ENCODE results near the gene HFE. TPM values are rescaled to one million over a fixed set of nuclear protein-coding genes. Genes with fewer than 3 reads are reported as not detected.
"Not testable (repeated sequence)": the region's sequence is repeated elsewhere in the genome, so short reads cannot be mapped to it uniquely, and the experiment has no call there.

Gene HFE
- total RNA-seq, 1 experiment from 2014 or later, result 5.7 TPM

- TSS peak; percentile 100 for BruUV-seq (replicated peaks)
- peaks cover 11% of the 10 kb centered on the region for H3K4me1 Mint-ChIP-seq (ENCODE audit: low read depth, unreplicated experiment)
- peak overlapping the region; percentile 83 for H3K4me3 Mint-ChIP-seq (ENCODE audit: unreplicated experiment)
- Histone ChIP-seq H3K4me3 (ENCODE audit: low read depth, low read length) (peak overlapping the region; percentile 64), H3K4me1 (peaks cover 9% of the 10 kb centered on the region), H3K27me3 (replicated peaks; ENCODE audit: control insufficient read depth, insufficient read depth, low read length) (no peaks in the 10 kb centered on the region), H3K9me3 (no peaks in the 10 kb centered on the region), H3K36me3 (ENCODE audit: control insufficient read depth, insufficient read depth, low read length) (no peaks in the 10 kb centered on the region)
- H3K36me3 Mint-ChIP-seq (ENCODE audit: insufficient read depth, unreplicated experiment), result peaks cover 54% of the 10 kb centered on the region
- intact Hi-C loops (cut with micrococcal nuclease; ENCODE audit: unreplicated experiment), result loop anchor here (1.0 to 5.0 kb wide), 4 partner anchors 23 to 141 kb away; a partner anchor contains a TSS
- ChIA-PET CTCF (interaction anchor here (1.6 to 2.2 kb wide), 2 partner anchors 24 to 30 kb away, joined by 5 to 8 read pairs; a partner anchor contains a TSS), POLR2A (interaction anchor here (0.6 to 4.8 kb wide), 11 partner anchors 24 to 1810 kb away, joined by 3 to 56 read pairs (median 5); a partner anchor contains a TSS)
- DNase-seq, result peak; percentile 88 to 93
- no peak for TF ChIP-seq CTCF (IDR thresholded peaks at IDR 0.05; ENCODE audit: insufficient read depth in 1 of 2, low read depth in 1 of 2, low read length in 1 of 2, severe bottlenecking in 1 of 2, unreplicated experiment in 1 of 2)
- H3K27ac Mint-ChIP-seq (ENCODE audit: unreplicated experiment), result peak overlapping the region; percentile 93
- no peaks in the 10 kb centered on the region for H3K27me3 Mint-ChIP-seq (ENCODE audit: insufficient read depth, unreplicated experiment)
- H3K9me3 Mint-ChIP-seq (ENCODE audit: unreplicated experiment), result no peaks in the 10 kb centered on the region
Observed at GRCh38 chr6:26055719-26056582, 31.3 kb upstream of the HFE start.

- Mint-ChIP-seq H3K4me1 (ENCODE audit: low read depth, unreplicated experiment) (peaks cover 11% of the 10 kb centered on the region), H3K36me3 (ENCODE audit: insufficient read depth, unreplicated experiment) (peaks cover 52% of the 10 kb centered on the region), H3K4me3 (ENCODE audit: unreplicated experiment) (peak overlapping the region; percentile 83), H3K9me3 (ENCODE audit: unreplicated experiment) (no peaks in the 10 kb centered on the region), H3K27me3 (ENCODE audit: insufficient read depth, unreplicated experiment) (no peaks in the 10 kb centered on the region), H3K27ac (ENCODE audit: unreplicated experiment) (peak overlapping the region; percentile 93)
- Histone ChIP-seq H3K9me3 (no peaks in the 10 kb centered on the region), H3K4me3 (ENCODE audit: low read depth, low read length) (peak overlapping the region; percentile 64), H3K36me3 (ENCODE audit: control insufficient read depth, insufficient read depth, low read length) (no peaks in the 10 kb centered on the region), H3K4me1 (peaks cover 9% of the 10 kb centered on the region), H3K27me3 (replicated peaks; ENCODE audit: control insufficient read depth, insufficient read depth, low read length) (no peaks in the 10 kb centered on the region)
- TF ChIP-seq CTCF (IDR thresholded peaks at IDR 0.05; ENCODE audit: insufficient read depth in 1 of 2, low read depth in 1 of 2, low read length in 1 of 2, severe bottlenecking in 1 of 2, unreplicated experiment in 1 of 2), result no peak
- intact Hi-C loops (cut with micrococcal nuclease; ENCODE audit: unreplicated experiment), result loop anchor here (2.0 to 5.0 kb wide), 2 partner anchors 46 to 141 kb away; a partner anchor contains a TSS
- ChIA-PET CTCF (interaction anchor here (1.6 to 2.2 kb wide), 2 partner anchors 24 to 31 kb away, joined by 5 to 8 read pairs; a partner anchor contains a TSS), POLR2A (interaction anchor here (0.5 to 4.8 kb wide), 13 partner anchors 11 to 1809 kb away, joined by 3 to 56 read pairs (median 5); a partner anchor contains a TSS)
- DNase-seq, result peak; percentile 38 to 46
- BruUV-seq (replicated peaks), result no TSS peak
Observed at GRCh38 chr6:26056583-26057350, 30.5 kb upstream of the HFE start.

GRCh38 chr6:26057899-26058298 is 29.3 kb upstream of the HFE start:
- Mint-ChIP-seq H3K27me3 (ENCODE audit: insufficient read depth, unreplicated experiment) (no peaks in the 10 kb centered on the region), H3K36me3 (ENCODE audit: insufficient read depth, unreplicated experiment) (peaks cover 42% of the 10 kb centered on the region), H3K9me3 (ENCODE audit: unreplicated experiment) (no peaks in the 10 kb centered on the region), H3K4me3 (ENCODE audit: unreplicated experiment) (peak overlapping the region; percentile 83), H3K27ac (ENCODE audit: unreplicated experiment) (peak overlapping the region; percentile 59), H3K4me1 (ENCODE audit: low read depth, unreplicated experiment) (peaks cover 11% of the 10 kb centered on the region)
- no peak for DNase-seq
- intact Hi-C loops (cut with micrococcal nuclease; ENCODE audit: unreplicated experiment), result loop anchor here (2.0 to 5.0 kb wide), 2 partner anchors 45 to 139 kb away; a partner anchor contains a TSS
- H3K27me3 ChIP-seq (replicated peaks; ENCODE audit: control insufficient read depth, insufficient read depth, low read length), result no peaks in the 10 kb centered on the region
- no peaks in the 10 kb centered on the region for H3K9me3 ChIP-seq
- no TSS peak for BruUV-seq (replicated peaks)
- ChIA-PET POLR2A (interaction anchor here (1.0 to 3.2 kb wide), 3 partner anchors 26 to 66 kb away, joined by 3 to 56 read pairs (median 23); a partner anchor contains a TSS), CTCF (no interaction called here)
- H3K36me3 ChIP-seq (ENCODE audit: control insufficient read depth, insufficient read depth, low read length), result no peaks in the 10 kb centered on the region
- TF ChIP-seq CTCF (IDR thresholded peaks at IDR 0.05; ENCODE audit: insufficient read depth in 1 of 2, low read depth in 1 of 2, low read length in 1 of 2, severe bottlenecking in 1 of 2, unreplicated experiment in 1 of 2), result no peak
- peaks cover 9% of the 10 kb centered on the region for H3K4me1 ChIP-seq
- H3K4me3 ChIP-seq (ENCODE audit: low read depth, low read length), result no peak overlapping the region

- peaks cover 11% of the 10 kb centered on the region for H3K4me1 Mint-ChIP-seq (ENCODE audit: low read depth, unreplicated experiment)
- CTCF ChIA-PET; H3K4me3 ChIP-seq (ENCODE audit: low read depth, low read length); H3K4me1 ChIP-seq; H3K9me3 ChIP-seq; BruUV-seq (replicated peaks); H3K9me3 Mint-ChIP-seq (ENCODE audit: unreplicated experiment); DNase-seq; H3K27ac Mint-ChIP-seq (ENCODE audit: unreplicated experiment); H3K27me3 Mint-ChIP-seq (ENCODE audit: insufficient read depth, unreplicated experiment); H3K4me3 Mint-ChIP-seq (ENCODE audit: unreplicated experiment); H3K36me3 ChIP-seq (ENCODE audit: control insufficient read depth, insufficient read depth, low read length); H3K27me3 ChIP-seq (replicated peaks; ENCODE audit: control insufficient read depth, insufficient read depth, low read length): not testable (repeated sequence)
- intact Hi-C loops (cut with micrococcal nuclease; ENCODE audit: unreplicated experiment), result loop anchor here (5.0 kb wide), 1 partner anchor 139 kb away; a partner anchor contains a TSS
- POLR2A ChIA-PET, result interaction anchor here (1.3 to 2.2 kb wide), 3 partner anchors 26 to 65 kb away, joined by 6 to 7 read pairs (median 7); a partner anchor contains a TSS
- peaks cover 35% of the 10 kb centered on the region for H3K36me3 Mint-ChIP-seq (ENCODE audit: insufficient read depth, unreplicated experiment)
Observed at GRCh38 chr6:26058477-26059033, 28.7 kb upstream of the HFE start.
